ENCODE measurements around the gene TLE2. TPM values are rescaled to one million over a fixed set of nuclear protein-coding genes. Genes with fewer than 3 reads are reported as not detected.
"Not testable (repeated sequence)": the region's sequence is repeated elsewhere in the genome, so short reads cannot be mapped to it uniquely, and the experiment has no call there.

The TLE2 gene
- total RNA-seq, 1 experiment from 2014 or later, result 18.7 TPM

DNA sequence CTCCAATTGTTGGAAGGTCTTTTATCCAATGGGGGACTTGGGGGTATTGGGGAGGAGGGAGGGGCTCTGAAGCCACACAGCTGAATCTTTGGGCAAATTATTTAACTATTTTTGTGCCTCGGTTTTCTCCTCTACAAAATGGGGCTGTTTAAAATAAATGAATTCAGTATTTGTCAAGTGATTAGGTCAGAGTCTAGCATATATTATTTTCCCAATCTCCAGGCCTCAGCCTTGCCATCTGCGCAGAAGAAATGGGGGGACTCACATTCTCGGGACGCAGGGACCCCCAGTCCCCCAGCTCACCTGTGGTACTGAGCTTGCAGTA, 31.7 kb upstream of the TLE2 start:
- Histone ChIP-seq H3K27me3 (ENCODE audit: control insufficient read depth, insufficient read depth, low read length) (no peaks in the 10 kb centered on the region), H3K4me3 (ENCODE audit: insufficient read depth, low read depth, low read length) (peak overlapping the region; percentile 77), H3K36me3 (replicated peaks; ENCODE audit: control insufficient read depth, insufficient read depth, low read length) (peaks cover 6% of the 10 kb centered on the region)
- DNase-seq, result no peak

- Histone ChIP-seq H3K4me3 (ENCODE audit: insufficient read depth, low read depth, low read length) (no peak overlapping the region), H3K36me3 (replicated peaks; ENCODE audit: control insufficient read depth, insufficient read depth, low read length) (peaks cover 11% of the 10 kb centered on the region)
- DNase-seq, result no peak
Observed at GRCh38 chr19:3059653-3060052, 30.6 kb upstream of the TLE2 start.

DNA sequence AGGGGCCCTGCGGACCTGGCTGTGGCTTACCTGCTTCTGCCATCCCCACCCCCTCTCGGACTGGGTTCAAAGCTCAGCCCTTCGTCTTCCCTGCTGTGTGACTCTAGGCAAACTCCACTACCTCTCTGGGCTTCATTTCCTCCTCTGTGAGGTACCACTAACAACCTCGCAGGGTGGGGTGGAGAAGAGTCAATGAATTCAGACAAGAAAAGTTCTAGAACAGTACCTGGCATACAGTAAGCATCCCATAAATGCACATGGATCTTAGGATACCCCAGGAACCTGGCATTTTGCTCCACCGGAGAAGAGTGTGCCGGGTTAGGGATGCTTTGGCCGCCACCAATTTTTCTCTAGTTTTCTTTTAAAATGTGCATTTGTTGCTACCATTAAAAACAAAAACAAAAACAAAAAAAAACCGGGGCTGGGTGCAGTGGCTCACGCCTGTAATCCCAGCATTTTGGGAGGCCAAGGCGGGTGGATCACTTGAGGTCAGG, 29.8 kb upstream of the TLE2 start:
- no peaks in the 10 kb centered on the region for H3K27me3 ChIP-seq (ENCODE audit: control insufficient read depth, insufficient read depth, low read length)
- DNase-seq, result no peak
- no peak overlapping the region for H3K4me3 ChIP-seq (ENCODE audit: insufficient read depth, low read depth, low read length)
- peaks cover 12% of the 10 kb centered on the region for H3K36me3 ChIP-seq (replicated peaks; ENCODE audit: control insufficient read depth, insufficient read depth, low read length)

More at GRCh38 chr19:3059653-3060052, 30.6 kb upstream of the TLE2 start:
- no peaks in the 10 kb centered on the region for H3K27me3 ChIP-seq (ENCODE audit: control insufficient read depth, insufficient read depth, low read length)

DNA sequence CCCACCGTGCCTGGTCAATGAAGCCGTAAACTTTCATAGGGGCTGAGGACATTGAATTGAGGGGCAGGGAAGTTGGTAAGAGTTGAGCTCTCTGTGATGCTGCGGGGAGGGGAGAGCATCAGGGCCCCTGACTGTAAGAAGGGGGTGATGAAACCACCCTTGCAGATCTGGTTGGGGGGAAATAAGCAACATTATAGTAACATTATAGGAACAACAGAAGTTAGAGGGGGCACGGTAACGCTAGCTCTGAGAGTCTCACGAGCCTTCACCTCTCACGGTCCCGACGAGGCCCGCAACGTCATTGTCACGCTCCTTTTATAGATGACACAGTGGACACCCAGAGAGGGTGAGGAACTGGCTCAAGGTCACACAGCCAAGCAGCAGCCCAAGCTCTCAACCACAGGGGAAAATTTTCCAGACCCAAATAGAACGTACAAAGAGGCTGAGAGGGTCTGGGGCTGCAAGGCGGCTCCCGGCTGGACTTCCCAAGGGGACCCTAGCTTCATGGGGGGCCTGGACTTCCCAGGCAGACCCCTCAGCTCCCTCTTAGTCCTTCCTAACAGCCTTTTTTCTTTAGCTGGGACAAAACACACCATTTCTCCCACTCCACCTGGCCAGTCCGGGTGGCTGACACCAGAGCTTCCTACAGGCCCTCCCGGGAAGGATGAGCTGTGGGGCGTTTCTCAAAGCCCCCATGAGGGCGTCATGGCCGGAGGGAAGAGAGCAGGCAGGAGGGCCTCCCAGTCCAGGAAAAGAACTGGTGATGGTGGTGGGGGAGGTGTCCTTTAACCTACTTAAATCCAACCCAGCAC, 29.1 kb upstream of the TLE2 start:
- Histone ChIP-seq H3K27me3 (ENCODE audit: control insufficient read depth, insufficient read depth, low read length) (no peaks in the 10 kb centered on the region), H3K4me3 (ENCODE audit: insufficient read depth, low read depth, low read length) (no peak overlapping the region), H3K36me3 (replicated peaks; ENCODE audit: control insufficient read depth, insufficient read depth, low read length) (peaks cover 14% of the 10 kb centered on the region)
- peak; percentile 44 for DNase-seq

DNA sequence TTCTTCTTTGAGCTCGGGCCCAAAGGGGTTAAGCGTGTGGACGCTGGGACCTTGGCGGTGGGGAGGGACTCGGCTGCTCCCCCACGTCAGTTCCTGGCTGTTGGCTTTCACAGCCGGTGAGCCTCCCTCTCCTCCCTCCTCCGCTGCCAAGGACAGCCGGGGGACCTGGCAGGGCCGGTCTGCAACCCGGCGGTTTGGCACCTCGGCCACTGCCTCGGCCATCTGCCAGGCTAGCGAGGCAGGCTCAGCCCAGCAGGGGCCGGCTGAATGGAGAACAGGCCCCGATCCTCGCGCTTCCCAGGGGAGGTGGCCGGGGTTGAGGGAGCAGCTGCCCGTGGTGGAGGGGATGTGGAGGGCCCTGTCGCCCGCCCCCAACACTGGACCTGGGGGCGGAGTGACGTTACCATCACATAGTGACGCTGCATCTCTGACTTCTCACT, 28.2 kb upstream of the TLE2 start:
- DNase-seq, result peak; percentile 89
- H3K27me3 ChIP-seq (ENCODE audit: control insufficient read depth, insufficient read depth, low read length), result no peaks in the 10 kb centered on the region
- H3K36me3 ChIP-seq (replicated peaks; ENCODE audit: control insufficient read depth, insufficient read depth, low read length), result peaks cover 14% of the 10 kb centered on the region
- H3K4me3 ChIP-seq (ENCODE audit: insufficient read depth, low read depth, low read length), result no peak overlapping the region

DNA sequence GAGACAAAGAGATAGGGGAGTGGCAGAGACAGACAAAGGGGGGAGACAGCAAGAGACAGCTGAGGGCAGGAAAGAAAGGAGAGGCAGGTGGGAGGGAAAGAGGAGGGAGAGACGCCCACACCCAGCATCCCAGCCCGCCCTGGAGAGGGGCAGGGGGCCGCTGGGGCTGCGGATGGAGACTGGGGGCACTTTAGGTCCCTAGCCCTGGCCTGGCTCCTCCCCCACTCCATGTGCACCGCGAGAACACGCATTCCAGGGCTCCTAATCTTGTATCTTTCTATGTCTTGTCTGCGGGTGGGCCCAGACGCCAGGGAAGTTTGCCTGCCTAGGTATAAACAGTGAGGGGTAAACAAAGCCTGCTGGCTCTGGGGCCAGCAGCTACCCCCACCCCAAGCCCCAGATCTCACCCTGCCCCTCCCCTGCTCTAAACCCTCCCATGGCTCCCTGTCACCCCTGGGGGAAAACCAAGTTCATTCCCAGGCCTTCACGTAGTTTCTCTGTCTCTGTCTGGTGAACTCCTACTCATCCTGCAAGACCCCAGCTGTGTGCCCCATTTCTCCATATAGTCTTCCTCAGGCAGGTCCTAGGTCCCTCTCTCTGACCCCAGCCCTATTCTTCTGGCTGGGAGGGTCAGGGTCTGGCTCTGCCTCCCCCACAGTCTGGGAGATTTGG, 27.5 kb upstream of the TLE2 start:
- peaks cover 14% of the 10 kb centered on the region for H3K36me3 ChIP-seq (replicated peaks; ENCODE audit: control insufficient read depth, insufficient read depth, low read length)
- peak; percentile 84 for DNase-seq
- H3K4me3 ChIP-seq (ENCODE audit: insufficient read depth, low read depth, low read length), result no peak overlapping the region
- no peaks in the 10 kb centered on the region for H3K27me3 ChIP-seq (ENCODE audit: control insufficient read depth, insufficient read depth, low read length)

- Histone ChIP-seq H3K27me3 (ENCODE audit: control insufficient read depth, insufficient read depth, low read length) (no peaks in the 10 kb centered on the region), H3K4me3 (ENCODE audit: insufficient read depth, low read depth, low read length) (no peak overlapping the region), H3K36me3 (replicated peaks; ENCODE audit: control insufficient read depth, insufficient read depth, low read length) (peaks cover 14% of the 10 kb centered on the region)
- DNase-seq, result peak; percentile 85
Observed at GRCh38 chr19:3055741-3056416, 26.8 kb upstream of the TLE2 start.

DNA sequence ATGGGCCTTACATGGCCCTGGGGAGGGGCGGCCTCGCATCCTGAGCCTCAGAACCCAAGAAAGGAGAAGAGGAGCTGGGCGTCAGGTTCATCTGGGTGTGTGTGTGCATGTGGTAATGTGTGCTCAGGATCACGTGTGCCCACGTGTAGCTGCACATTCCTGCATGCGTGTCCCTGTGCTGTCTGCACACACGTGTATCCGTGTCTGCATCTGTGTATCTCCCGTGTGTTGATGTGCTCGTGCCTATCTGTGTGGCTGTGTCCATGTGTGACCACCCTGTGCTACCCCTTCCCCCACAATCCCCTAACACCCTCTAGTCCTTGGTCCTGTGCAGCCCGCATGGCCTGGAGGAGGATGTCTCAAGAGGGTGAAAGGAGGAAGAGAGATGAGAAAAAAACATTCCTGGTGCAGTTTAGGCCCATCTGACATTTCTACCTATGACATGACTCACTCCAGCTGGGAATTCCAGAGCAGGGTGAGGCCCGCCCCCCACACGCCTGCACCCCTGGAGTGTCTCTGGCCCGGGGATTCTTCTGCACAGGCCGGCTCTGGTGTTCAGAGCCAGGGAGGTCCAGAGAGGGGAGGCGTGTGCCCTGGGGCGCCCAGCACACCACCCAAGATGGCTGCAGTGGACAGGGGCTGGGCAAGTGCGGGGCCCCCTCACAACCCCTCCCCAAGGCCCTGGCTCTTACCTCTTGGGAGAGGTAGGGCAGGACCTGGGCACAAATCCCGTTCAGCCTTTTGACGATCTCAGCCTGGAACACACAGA, 26.1 kb upstream of the TLE2 start:
- peaks cover 13% of the 10 kb centered on the region for H3K36me3 ChIP-seq (replicated peaks; ENCODE audit: control insufficient read depth, insufficient read depth, low read length)
- H3K4me3 ChIP-seq (ENCODE audit: insufficient read depth, low read depth, low read length), result no peak overlapping the region
- DNase-seq, result peak; percentile 59
- no peaks in the 10 kb centered on the region for H3K27me3 ChIP-seq (ENCODE audit: control insufficient read depth, insufficient read depth, low read length)

DNA sequence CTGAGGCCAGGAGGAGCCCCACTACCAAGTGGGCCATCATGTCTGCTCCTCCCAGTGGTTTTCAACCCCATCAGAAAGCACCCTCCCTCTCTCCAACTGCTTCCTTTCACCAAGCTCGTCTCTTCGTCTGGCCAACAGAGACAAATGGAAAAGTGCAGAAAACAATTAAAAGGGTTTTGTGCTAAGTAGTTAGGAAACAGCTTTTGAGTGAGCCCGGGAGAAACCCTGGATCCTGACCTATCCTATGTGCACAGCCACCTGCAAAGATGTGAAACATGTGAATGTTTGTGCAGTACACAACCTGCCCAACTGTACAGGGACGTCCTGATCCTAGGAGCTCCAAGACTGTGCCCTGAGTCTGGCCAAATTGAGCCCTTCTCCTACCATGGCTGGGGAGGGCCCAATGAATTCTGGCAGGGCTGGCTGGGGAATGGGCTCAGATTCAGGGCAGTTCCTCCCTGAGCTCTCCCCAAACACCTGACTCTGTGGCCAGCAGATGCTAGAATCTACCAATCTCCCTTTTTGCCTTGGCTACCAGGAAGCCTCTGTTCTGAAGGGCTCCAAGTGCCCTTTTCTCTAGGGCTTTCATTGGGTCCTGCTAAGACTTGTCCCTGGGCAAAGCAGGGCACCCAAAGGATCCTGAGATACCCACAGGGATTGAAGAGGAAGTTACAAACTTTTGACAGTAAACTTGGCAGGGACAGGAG, 25.3 kb upstream of the TLE2 start:
- Histone ChIP-seq H3K36me3 (replicated peaks; ENCODE audit: control insufficient read depth, insufficient read depth, low read length) (peaks cover 8% of the 10 kb centered on the region), H3K27me3 (ENCODE audit: control insufficient read depth, insufficient read depth, low read length) (no peaks in the 10 kb centered on the region), H3K4me3 (ENCODE audit: insufficient read depth, low read depth, low read length) (no peak overlapping the region)
- no peak for DNase-seq

DNA sequence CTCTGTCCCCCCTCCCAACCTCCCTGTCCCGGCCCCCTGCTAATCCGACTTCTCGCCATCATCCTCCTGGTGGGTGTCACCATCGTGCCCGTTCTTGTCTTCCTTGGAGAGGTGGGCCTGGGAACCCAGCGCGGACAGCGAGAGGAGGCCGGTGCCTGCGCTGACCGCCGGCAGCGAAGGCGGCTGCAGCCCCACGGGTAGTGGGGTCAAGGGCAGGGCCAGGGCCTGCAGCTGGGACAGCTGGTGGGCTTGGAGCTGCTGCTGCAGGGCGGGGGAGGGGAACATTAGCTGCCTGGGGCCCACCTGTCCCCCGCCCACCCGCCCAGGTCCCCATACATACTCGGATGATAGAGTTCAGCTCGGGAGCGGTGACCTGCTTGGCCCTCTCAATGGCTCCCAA, 24.7 kb upstream of the TLE2 start:
- peak; percentile 60 for DNase-seq
- H3K36me3 ChIP-seq (replicated peaks; ENCODE audit: control insufficient read depth, insufficient read depth, low read length), result peaks cover 8% of the 10 kb centered on the region
- H3K27me3 ChIP-seq (ENCODE audit: control insufficient read depth, insufficient read depth, low read length), result no peaks in the 10 kb centered on the region
- no peak overlapping the region for H3K4me3 ChIP-seq (ENCODE audit: insufficient read depth, low read depth, low read length)

DNA sequence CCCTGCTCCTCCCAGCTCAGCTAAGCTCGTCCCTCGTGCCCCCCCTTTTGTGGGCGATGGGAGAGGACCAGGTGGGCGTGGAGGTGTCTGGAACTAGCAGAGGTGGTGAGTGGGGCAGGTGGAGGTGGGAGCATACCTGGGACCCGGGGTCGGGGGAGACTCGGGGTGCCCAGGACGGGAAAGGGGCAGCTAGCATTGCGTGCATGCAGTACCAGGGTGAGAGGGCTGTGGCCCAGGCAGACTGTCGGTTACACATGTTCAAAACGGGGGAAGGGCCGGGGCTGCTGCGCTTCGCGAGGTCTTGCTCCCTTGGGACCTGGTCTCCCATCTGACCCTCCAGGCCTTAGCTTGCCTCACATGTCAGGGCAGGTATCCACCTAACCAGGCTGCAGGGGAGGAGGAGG, 24.1 kb upstream of the TLE2 start:
- Histone ChIP-seq H3K4me3 (ENCODE audit: insufficient read depth, low read depth, low read length) (no peak overlapping the region), H3K27me3 (ENCODE audit: control insufficient read depth, insufficient read depth, low read length) (no peaks in the 10 kb centered on the region), H3K36me3 (replicated peaks; ENCODE audit: control insufficient read depth, insufficient read depth, low read length) (peaks cover 8% of the 10 kb centered on the region)
- no peak for DNase-seq

- H3K4me3 ChIP-seq (ENCODE audit: insufficient read depth, low read depth, low read length); DNase-seq; H3K36me3 ChIP-seq (replicated peaks; ENCODE audit: control insufficient read depth, insufficient read depth, low read length); H3K27me3 ChIP-seq (ENCODE audit: control insufficient read depth, insufficient read depth, low read length): not testable (repeated sequence)
Observed at GRCh38 chr19:3050016-3050415, 20.9 kb upstream of the TLE2 start.

DNA sequence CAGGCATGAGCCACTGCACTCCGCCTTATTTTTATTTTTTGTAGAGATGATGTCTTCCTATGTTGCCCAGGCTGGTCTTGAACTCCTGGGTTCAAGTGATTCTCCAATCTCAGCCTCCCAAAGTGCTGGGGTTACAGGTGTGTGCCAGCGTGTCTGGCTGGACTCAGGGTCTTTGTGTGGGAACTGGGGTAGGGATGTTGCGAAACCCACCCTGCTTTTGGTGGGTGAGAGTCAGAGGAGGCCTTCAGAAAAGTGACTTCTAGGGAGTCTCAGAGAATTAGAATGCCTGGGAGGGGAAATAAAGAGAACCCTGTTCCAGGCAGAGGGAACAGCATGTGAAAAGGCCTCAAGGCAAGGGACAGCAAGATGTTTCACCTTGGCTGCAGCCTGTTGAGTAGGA, 20.0 kb upstream of the TLE2 start:
- H3K36me3 ChIP-seq (replicated peaks; ENCODE audit: control insufficient read depth, insufficient read depth, low read length), result peaks cover 2% of the 10 kb centered on the region
- DNase-seq, result no peak
- no peak overlapping the region for H3K4me3 ChIP-seq (ENCODE audit: insufficient read depth, low read depth, low read length)
- H3K27me3 ChIP-seq (ENCODE audit: control insufficient read depth, insufficient read depth, low read length), result no peaks in the 10 kb centered on the region; the same call in 1 of the 2 replicates

GRCh38 chr19:3048190-3048533, 19.1 kb upstream of the TLE2 start:
- DNase-seq, result no peak
- Histone ChIP-seq H3K36me3 (replicated peaks; ENCODE audit: control insufficient read depth, insufficient read depth, low read length) (no peaks in the 10 kb centered on the region; the same call in 1 of the 2 replicates), H3K27me3 (ENCODE audit: control insufficient read depth, insufficient read depth, low read length) (no peaks in the 10 kb centered on the region; the same call in 1 of the 2 replicates), H3K4me3 (ENCODE audit: insufficient read depth, low read depth, low read length) (no peak overlapping the region)
